A549 (cell line): ENCODE data around the gene ABCA13. TPM values are rescaled to one million over a fixed set of nuclear protein-coding genes. Genes with fewer than 3 reads are reported as not detected.

ENCODE experiments used
- ATAC-seq, 2 experiments: fragments of 200-7000 bp in 1 of 2; fragments of >200 bp in 1 of 2; cut with Nextera tagmentation in 1 of 2; cut with Tn5 transposase in 1 of 2; 3 replicates each; pipeline versions ENCODE4 v1.8.0 to v1.9.1; 2018 to 2020; ENCODE audit warnings: mild to moderate bottlenecking in 1 of 2, moderate library complexity in 1 of 2
- CTCF ChIA-PET: fragments of 300-600 bp; sonication (Branson Sonifier 250); formaldehyde crosslinking; extraction: SDS; loops from one replicate; lab custom pipeline; 2021; ENCODE audit warnings: antibody characterized with exemption, inconsistent platforms; lab: Yijun Ruan, JAX
- POLR2A ChIA-PET: fragments of 350-600 bp; formaldehyde crosslinking; extraction: SDS; loops from one replicate; lab custom pipeline; 2021; ENCODE audit warnings: antibody characterized with exemption, inconsistent platforms; lab: Yijun Ruan, JAX
- DNase-seq, 2 experiments: peaks; one replicate each; pipeline versions ENCODE4 v3.0.0 to v3.0.0-alpha.2; 2011 to 2016; ENCODE audit warnings: low read depth in 1 of 2, low spot score in 1 of 2
- FAIRE-seq: peaks from 2 replicates; lab custom pipeline; 2011; peaks lifted over from hg19 to GRCh38; lab: Jason Lieb, UNC
- H3K27ac ChIP-seq, 2 experiments: fragments of >200 bp; sonication (Bioruptor Twin); formaldehyde crosslinking; 3 replicates each; pipeline ENCODE4 v1.5.1; 2016 to 2017
- H3K4me1 ChIP-seq: fragments of >200 bp; sonication (Bioruptor Twin); formaldehyde crosslinking; 3 replicates; pipeline ENCODE4 v1.6.1; 2016
- H3K4me2 ChIP-seq: fragments of >200 bp; sonication (Bioruptor Twin); formaldehyde crosslinking; 3 replicates; pipeline ENCODE4 v1.6.1; 2016
- H3K4me3 ChIP-seq: fragments of >200 bp; sonication (Bioruptor Twin); formaldehyde crosslinking; 3 replicates; pipeline ENCODE4 v1.5.1; 2016
- H3K9me3 ChIP-seq: fragments of >200 bp; sonication (Bioruptor Twin); formaldehyde crosslinking; 3 replicates; pipeline ENCODE4 v1.6.1; 2016
- CBX8 ChIP-seq: fragments of 200-600 bp; sonication (generic); IDR thresholded peaks from 2 replicates; pipeline ENCODE4 v1.6.1; 2016
- CEBPB ChIP-seq, 2 experiments: fragments of >200 bp in 1 of 2; sonication (Bioruptor Twin) in 1 of 2; formaldehyde crosslinking in 1 of 2; IDR thresholded peaks; 2 replicates each; pipeline ENCODE4 v1.6.1; 2012 to 2016
- CHD2 ChIP-seq: fragments of 150-350 bp; IDR thresholded peaks from 2 replicates; pipeline ENCODE4 v1.6.1; 2014; ENCODE audit warnings: low read length; ENCODE audit not compliant: partially characterized antibody
- CTCF ChIP-seq: fragments of >200 bp; sonication (Bioruptor Twin); formaldehyde crosslinking; IDR thresholded peaks from 3 replicates; pipeline ENCODE4 v1.5.1; 2016
- ELK1 ChIP-seq: fragments of 150-350 bp; IDR thresholded peaks from 2 replicates; pipeline ENCODE4 v1.6.1; 2014; ENCODE audit warnings: low read depth, mild to moderate bottlenecking, low read length
- EP300 ChIP-seq, 2 experiments: fragments of >200 bp; sonication (Bioruptor Twin); formaldehyde crosslinking; IDR thresholded peaks; 2 replicates in 1 of 2; 3 replicates in 1 of 2; pipeline ENCODE4 v1.6.1; 2016 to 2017
- ESRRA ChIP-seq: fragments of 150-350 bp; IDR thresholded peaks from 2 replicates; pipeline ENCODE4 v1.6.1; 2014; ENCODE audit warnings: mild to moderate bottlenecking, low read length, borderline replicate concordance
- FOSB ChIP-seq: fragments of 250-450 bp; sonication (Bioruptor Pico); IDR thresholded peaks from 2 replicates; pipeline ENCODE4 v1.5.0; 2020; ENCODE audit warnings: mild to moderate bottlenecking, moderate library complexity
- GATA3 ChIP-seq: IDR thresholded peaks from 2 replicates; pipeline ENCODE4 v1.6.1; 2012; ENCODE audit warnings: borderline replicate concordance
- HDAC2 ChIP-seq: fragments of 200-600 bp; sonication (generic); IDR thresholded peaks from 2 replicates; pipeline ENCODE4 v1.6.1; 2016
- HES2 ChIP-seq: fragments of >200 bp; sonication (Bioruptor Twin); formaldehyde crosslinking; IDR thresholded peaks from 2 replicates; pipeline ENCODE4 v1.6.1; 2016
- HEYL ChIP-seq: fragments of 250-450 bp; sonication (Bioruptor Pico); IDR thresholded peaks from 2 replicates; pipeline ENCODE4 v1.8.0; 2021; ENCODE audit warnings: mild to moderate bottlenecking, moderate library complexity
- HMGXB4 ChIP-seq: fragments of 250-450 bp; sonication (Bioruptor Pico); IDR thresholded peaks from 2 replicates; pipeline ENCODE4 v1.5.0; 2021; ENCODE audit warnings: mild to moderate bottlenecking, moderate library complexity, borderline replicate concordance
- HOXA7 ChIP-seq: fragments of 250-450 bp; sonication (Bioruptor Pico); IDR thresholded peaks from 2 replicates; pipeline ENCODE4 v1.5.0; 2020; ENCODE audit warnings: mild to moderate bottlenecking, moderate library complexity
- HOXB13 ChIP-seq: fragments of 250-450 bp; sonication (Bioruptor Pico); IDR thresholded peaks from 2 replicates; pipeline ENCODE4 v1.5.0; 2020; ENCODE audit warnings: low read depth, mild to moderate bottlenecking, moderate library complexity
- HOXB5 ChIP-seq: fragments of 250-450 bp; sonication (Bioruptor Pico); IDR thresholded peaks from 2 replicates; pipeline ENCODE4 v1.5.0; 2020; ENCODE audit warnings: mild to moderate bottlenecking, moderate library complexity
- JUNB ChIP-seq: fragments of >200 bp; sonication (Bioruptor Twin); formaldehyde crosslinking; IDR thresholded peaks from 2 replicates; pipeline ENCODE4 v1.6.1; 2016
- KDM5A ChIP-seq: fragments of 200-600 bp; sonication (generic); IDR thresholded peaks from 2 replicates; pipeline ENCODE4 v1.6.1; 2016; ENCODE audit warnings: antibody characterized with exemption, mild to moderate bottlenecking
- MAFK ChIP-seq: fragments of 450-650 bp; IDR thresholded peaks from 2 replicates; pipeline ENCODE4 v1.6.1; 2014; ENCODE audit not compliant: partially characterized antibody
- MAX ChIP-seq: IDR thresholded peaks from 2 replicates; pipeline ENCODE4 v1.6.1; 2012
- MYC ChIP-seq: IDR thresholded peaks from 2 replicates; pipeline ENCODE4 v1.6.1; 2012; ENCODE audit warnings: mild to moderate bottlenecking, inconsistent platforms, low read length, improper control_type of control experiment, borderline replicate concordance
- NPAS2 ChIP-seq: fragments of 250-450 bp; sonication (Bioruptor Pico); IDR thresholded peaks from 2 replicates; pipeline ENCODE4 v1.8.0; 2022; ENCODE audit warnings: mild to moderate bottlenecking, moderate library complexity, borderline replicate concordance
- PBX3 ChIP-seq: IDR thresholded peaks from 2 replicates; pipeline ENCODE4 v1.6.1; 2012
- POLR2A ChIP-seq: IDR thresholded peaks from 2 replicates; pipeline ENCODE4 v1.6.1; 2012; ENCODE audit warnings: mild to moderate bottlenecking, low read length
- RCOR1 ChIP-seq: fragments of 150-350 bp; IDR thresholded peaks from 2 replicates; pipeline ENCODE4 v1.6.1; 2014; ENCODE audit warnings: antibody characterized with exemption, low read length, low read depth
- RFX5 ChIP-seq: fragments of 450-650 bp; IDR thresholded peaks from 2 replicates; pipeline ENCODE4 v1.7.1; 2014; ENCODE audit warnings: antibody characterized with exemption, mild to moderate bottlenecking, moderate library complexity
- SREBF2 ChIP-seq: fragments of 450-650 bp; IDR thresholded peaks from 2 replicates; pipeline ENCODE4 v1.6.1; 2014; ENCODE audit warnings: mild to moderate bottlenecking, moderate library complexity
- TFCP2L1 ChIP-seq: fragments of 250-450 bp; sonication (Bioruptor Pico); IDR thresholded peaks from 2 replicates; pipeline ENCODE4 v1.5.0; 2021; ENCODE audit warnings: mild to moderate bottlenecking
- ZFP36 ChIP-seq: fragments of 450-650 bp; IDR thresholded peaks from 2 replicates; pipeline ENCODE4 v1.6.1; 2014; ENCODE audit warnings: borderline replicate concordance; ENCODE audit not compliant: partially characterized antibody
- ZNF302 ChIP-seq: fragments of 250-450 bp; sonication (Bioruptor Pico); IDR thresholded peaks from 2 replicates; pipeline ENCODE4 v1.9.0; 2021; ENCODE audit warnings: inconsistent platforms, mild to moderate bottlenecking, moderate library complexity
- WGBS: methylation state at CpG from one replicate; pipeline ENCODE4 v1.1.6; 2017; ENCODE audit errors: missing lambda C conversion rate; 5-methylcytosine and 5-hydroxymethylcytosine counted together
- polyA plus RNA-seq, 4 experiments: library from polyadenylated mRNA; depleted of rRNA in 3 of 4; stranded (reverse); fragments of >200 nt; fragmentation: RNase III in 1 of 4; extraction: RNeasy Plus Mini Kit Qiagen cat#74134 plus additional on column Dnase treatment in 1 of 4; gene quantifications; 2 replicates in 3 of 4; 3 replicates in 1 of 4; pipeline ENCODE4 v1.2.3, GENCODE V29; 2011 to 2017

ABCA13 gene
- polyA plus RNA-seq, 2 of the 4 experiments (the other 2 are of a cell fraction): 0.01 TPM; not detected in 1

- ChIA-PET POLR2A (no interaction called here), CTCF (no interaction called here)
- ATAC-seq: no peak
- no peak for FAIRE-seq
- Histone ChIP-seq H3K4me1 (no peaks in the 10 kb centered on the region), H3K27ac (no peak overlapping the region), H3K4me3 (no peak overlapping the region), H3K4me2 (no peak overlapping the region), H3K9me3 (no peaks in the 10 kb centered on the region)
- no peak for DNase-seq
- WGBS: 35% methylated on average over 5 of the region's 5 CpGs
- TF ChIP-seq PBX3 (no peak), CBX8 (no peak), EP300 (IDR thresholded peaks at IDR 0.05) (no peak), MAX (no peak), TFCP2L1 (no peak), MAFK (no peak), CTCF (no peak), POLR2A (no peak), GATA3 (no peak), KDM5A (no peak), HOXB13 (no peak), HOXA7 (CRISPR knock-in tag) (no peak), ELK1 (no peak), RFX5 (no peak), NPAS2 (no peak), CEBPB (IDR thresholded peaks at IDR 0.05) (no peak), HDAC2 (no peak), HEYL (CRISPR knock-in tag) (no peak), HES2 (no peak), JUNB (no peak)
- TF ChIP-seq, all 56 proteins: peak for 0
Observed at GRCh38 chr7:48443051-48443450, 271.8 kb downstream of the ABCA13 start.

- DNase-seq: no peak
- no peak for FAIRE-seq
- no peak overlapping the region for H3K4me2 ChIP-seq
- POLR2A ChIA-PET: no interaction called here
- no peak overlapping the region for H3K27ac ChIP-seq
- H3K4me1 ChIP-seq: no peaks in the 10 kb centered on the region
- ATAC-seq: no peak
- CTCF ChIA-PET: interaction anchor here (1.3 kb wide), 1 partner anchor 148 kb away, joined by 3 read pairs; no protein-coding TSS in a partner anchor
- H3K9me3 ChIP-seq: no peaks in the 10 kb centered on the region
- no peak overlapping the region for H3K4me3 ChIP-seq
- TF ChIP-seq JUNB: no peak
- no peak for TF ChIP-seq FOSB (CRISPR knock-in tag)
- no peak for TF ChIP-seq HOXB5 (CRISPR knock-in tag)
- TF ChIP-seq HMGXB4: no peak
- TF ChIP-seq TFCP2L1: no peak
- no peak for TF ChIP-seq ESRRA
- no peak for TF ChIP-seq HOXA7 (CRISPR knock-in tag)
- TF ChIP-seq MYC: no peak
- TF ChIP-seq EP300 (IDR thresholded peaks at IDR 0.05): no peak
- TF ChIP-seq MAFK: no peak
- no peak for TF ChIP-seq ZFP36
- no peak for TF ChIP-seq CHD2
- no peak for TF ChIP-seq RCOR1
- TF ChIP-seq HES2: no peak
- no peak for TF ChIP-seq NPAS2
- no peak for TF ChIP-seq SREBF2
- no peak for TF ChIP-seq ZNF302 (CRISPR knock-in tag)
Observed at GRCh38 chr7:48446721-48447120, 275.5 kb downstream of the ABCA13 start.
